GM18507 (cell line): ENCODE results near the gene LRRC63.
A peak's percentile ranks its signal among the peaks of the same experiment; 100 is the strongest.

Experiments
- DNase-seq: peaks from one replicate; pipeline ENCODE4 v3.0.0; 2011; ENCODE audit warnings: low read depth; ENCODE audit not compliant: insufficient read length; ENCODE audit errors: extremely low spot score
- FAIRE-seq: peaks from 2 replicates; lab custom pipeline; 2011; peaks lifted over from hg19 to GRCh38; lab: Jason Lieb, UNC

LRRC63 gene

GRCh38 chr13:46179969-46180763 lies 31.6 kb upstream of the LRRC63 start:
- FAIRE-seq (no peak), DNase-seq (no peak)

GRCh38 chr13:46181377-46181839 lies 30.3 kb upstream of the LRRC63 start:
- no peak for DNase-seq
- FAIRE-seq, result no peak

- peak; percentile 100 for FAIRE-seq
These were observed 29.8 kb upstream of the LRRC63 start, which contains the start of gene LCP1 for GRCh38 chr13:46181840-46182490. TSS of gene LCP1 (minus strand) at chr13:46182177. CDS start at chr13:46159662, 22,515 bp downstream.

GRCh38 chr13:46182491-46182877 lies 29.2 kb upstream of the LRRC63 start:
- no peak for FAIRE-seq

More at GRCh38 chr13:46181840-46182490, 29.8 kb upstream of the LRRC63 start, which contains the start of gene LCP1:
- DNase-seq, result peak; percentile 45

GRCh38 chr13:46183018-46183946 lies 28.4 kb upstream of the LRRC63 start:
- no peak for FAIRE-seq
- DNase-seq, result no peak

More at GRCh38 chr13:46182491-46182877, 29.2 kb upstream of the LRRC63 start:
- DNase-seq, result no peak

DNA sequence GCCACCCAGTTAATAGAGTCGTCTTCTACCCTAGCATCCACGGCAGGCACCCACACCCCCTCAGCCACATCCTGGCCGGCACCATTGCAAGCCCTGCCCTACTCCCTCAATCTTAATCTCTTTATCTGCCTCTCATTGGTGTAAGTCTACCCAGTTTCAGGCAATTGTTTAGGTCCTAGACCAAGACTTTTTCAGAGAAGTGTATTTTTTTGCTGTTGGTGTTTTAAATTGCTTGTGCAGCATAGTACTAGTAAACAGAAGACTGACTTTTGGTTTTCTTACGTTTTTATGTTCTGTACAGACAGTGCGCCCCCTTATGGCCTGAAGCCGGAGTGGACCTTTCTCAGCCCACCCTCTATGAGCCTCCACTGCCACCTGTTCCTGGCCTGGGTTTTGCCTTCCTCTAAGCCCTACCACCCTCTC lies 27.4 kb upstream of the LRRC63 start:
- DNase-seq (no peak), FAIRE-seq (peak; percentile 96)

DNA sequence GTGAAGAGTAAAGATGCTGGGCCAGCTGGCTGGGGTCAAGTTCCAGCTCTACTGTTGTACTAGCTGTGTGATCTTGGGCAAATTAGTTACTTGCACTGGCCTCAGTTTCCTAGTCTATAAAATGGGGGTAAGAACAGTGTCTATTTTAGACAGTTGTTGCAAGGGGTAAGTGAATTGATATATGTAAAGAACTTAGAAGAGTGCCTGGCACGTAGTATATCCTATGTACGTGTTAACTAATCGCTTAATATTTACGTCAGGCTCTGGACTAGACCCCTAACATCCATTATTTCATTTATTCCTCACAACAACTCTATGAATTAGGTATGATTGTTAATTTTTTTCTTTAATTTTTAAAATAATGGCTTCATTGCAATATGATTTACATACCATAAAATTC lies 26.1 kb upstream of the LRRC63 start:
- no peak for DNase-seq
- FAIRE-seq, result no peak

DNA sequence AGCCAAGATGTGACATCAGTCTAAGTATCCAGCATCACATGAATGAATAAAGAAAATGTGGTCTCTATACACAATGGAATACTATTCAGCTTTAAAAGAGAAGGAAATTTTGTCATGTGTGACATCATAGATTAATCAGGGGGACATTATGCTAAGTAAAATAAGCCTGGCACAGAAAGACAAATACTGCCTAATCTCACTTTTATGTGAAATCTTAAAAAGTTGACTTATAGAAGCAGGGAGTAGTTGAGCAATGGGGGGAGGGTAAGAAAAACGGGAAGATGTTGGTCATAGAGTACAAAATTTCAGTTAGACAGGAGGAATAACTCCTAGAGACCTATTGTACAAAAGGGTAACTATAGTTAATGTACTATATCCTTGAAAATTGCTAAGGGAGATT lies 19.3 kb upstream of the LRRC63 start:
- no peak for FAIRE-seq
- no peak for DNase-seq

DNA sequence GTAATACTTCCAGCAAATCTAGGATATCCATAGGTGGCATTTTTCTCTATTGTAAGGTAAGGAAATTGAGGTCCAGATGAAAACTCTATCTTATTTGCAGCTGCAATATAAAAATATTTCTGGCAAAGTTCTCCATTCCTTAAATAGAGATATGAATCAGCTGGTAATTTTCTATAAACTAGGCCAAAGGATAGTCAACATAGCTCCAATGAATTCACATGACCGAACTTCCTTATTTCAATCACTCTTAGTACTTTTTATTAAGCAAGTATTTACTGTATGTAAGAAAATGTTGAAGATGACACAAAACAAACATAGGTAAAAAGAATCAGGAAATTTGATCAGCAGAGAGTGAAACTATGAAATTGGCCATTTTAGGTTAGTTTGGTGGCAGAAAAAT lies 16.7 kb upstream of the LRRC63 start:
- no peak for DNase-seq
- no peak for FAIRE-seq

- DNase-seq (no peak), FAIRE-seq (no peak)
These were observed 14.3 kb upstream of the LRRC63 start for GRCh38 chr13:46197299-46198048.

DNA sequence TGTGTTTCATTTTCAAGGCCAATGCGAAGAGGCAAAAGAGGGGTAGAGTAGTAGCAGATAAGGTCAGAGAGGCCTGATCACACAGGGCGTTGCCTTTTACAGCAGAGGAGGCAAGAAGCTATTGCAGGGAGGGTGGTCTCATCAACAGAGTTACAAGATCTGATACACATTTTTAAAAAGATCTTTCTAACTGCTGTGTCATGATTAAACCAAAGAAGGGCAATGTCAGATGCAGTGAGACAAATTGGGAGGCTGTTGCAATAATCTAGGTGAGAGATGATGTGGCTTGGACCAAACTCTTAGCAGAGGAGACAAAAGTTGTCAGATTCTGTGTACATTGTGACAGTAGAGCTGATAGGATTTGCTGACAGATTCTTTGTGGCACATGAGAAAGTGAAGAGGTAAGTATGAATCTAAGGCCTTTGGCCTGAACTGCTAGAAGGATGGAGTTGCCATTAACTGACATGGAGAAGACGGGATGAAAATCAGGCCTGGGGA lies 13.0 kb upstream of the LRRC63 start:
- DNase-seq, result no peak
- FAIRE-seq, result no peak

- FAIRE-seq, result peak; percentile 42
- DNase-seq, result no peak
These were observed 9.4 kb upstream of the LRRC63 start for GRCh38 chr13:46202188-46202795.

- FAIRE-seq, result no peak
- no peak for DNase-seq
These were observed 8.8 kb upstream of the LRRC63 start for GRCh38 chr13:46202966-46203365.

DNA sequence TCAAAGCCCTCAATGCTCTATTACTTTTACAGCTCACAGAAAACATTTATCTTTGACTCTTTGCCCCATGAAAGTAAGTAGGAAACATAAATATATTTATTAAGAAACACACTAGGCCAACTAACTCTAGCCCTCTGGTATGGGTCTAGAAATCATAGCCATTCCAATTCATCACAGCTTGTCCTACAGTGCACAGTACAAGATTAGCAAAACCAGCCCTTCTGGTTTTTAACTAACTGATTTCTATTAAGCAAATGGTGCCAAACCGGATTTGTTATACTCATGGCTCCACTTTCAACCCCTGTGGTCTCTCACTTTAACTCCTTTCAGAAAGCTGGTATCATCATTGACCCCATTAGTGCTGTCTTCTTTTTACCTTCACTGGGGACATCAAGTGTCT lies 5.6 kb upstream of the LRRC63 start:
- DNase-seq, result no peak
- FAIRE-seq, result no peak

DNA sequence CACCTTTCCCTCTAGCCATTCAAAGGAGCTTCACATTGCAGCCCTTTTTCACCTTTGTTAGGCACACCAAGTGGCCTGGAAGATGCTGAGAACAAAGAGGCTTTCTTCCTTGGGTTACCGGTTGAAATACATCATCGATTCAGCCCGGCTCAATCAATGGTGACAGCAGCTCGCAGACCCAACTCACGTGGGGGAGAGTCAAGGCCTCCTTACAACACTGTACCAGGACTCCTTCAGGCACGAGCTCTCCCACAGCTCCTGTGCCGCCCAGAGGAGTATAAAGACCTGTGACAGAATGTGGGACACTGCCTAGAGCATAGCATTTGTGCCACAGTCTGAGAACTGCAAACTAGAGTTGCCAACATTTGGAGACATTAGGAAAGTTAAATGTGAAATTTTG lies 3.9 kb upstream of the LRRC63 start:
- DNase-seq, result no peak
- no peak for FAIRE-seq

DNA sequence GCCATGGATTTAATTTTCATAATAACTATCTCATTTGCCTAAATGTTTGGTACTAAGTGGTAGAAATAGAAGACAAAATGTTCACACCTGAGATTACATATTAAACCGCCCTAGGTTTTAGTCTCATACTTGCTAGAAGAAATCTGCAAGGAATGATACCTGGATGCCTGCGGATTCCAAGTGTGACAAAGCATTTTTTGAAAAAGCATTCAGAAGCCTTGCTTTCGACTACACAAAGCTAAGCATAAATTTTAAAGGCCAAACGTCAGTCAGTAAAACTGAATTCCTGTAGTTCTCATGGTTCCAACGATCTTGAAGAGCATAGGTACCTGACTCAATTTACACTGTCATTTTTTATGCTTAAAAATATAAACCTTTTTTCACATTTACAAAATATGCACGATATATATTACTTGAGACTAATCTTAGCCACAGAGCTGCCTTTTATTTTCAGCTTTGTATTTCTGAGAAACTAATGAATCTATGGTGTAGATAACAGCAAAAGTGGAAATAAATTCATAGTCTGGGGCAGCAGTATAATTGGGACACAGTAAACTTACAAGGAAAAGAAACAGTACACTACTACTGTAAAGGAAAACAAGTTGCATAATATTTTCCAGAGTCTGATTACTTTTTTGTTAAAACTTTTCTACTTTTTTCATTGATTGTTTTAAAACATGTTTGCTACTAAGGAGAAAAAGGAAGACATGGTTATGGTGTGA lies 1.2 kb upstream of the LRRC63 start:
- FAIRE-seq (no peak), DNase-seq (no peak)

DNA sequence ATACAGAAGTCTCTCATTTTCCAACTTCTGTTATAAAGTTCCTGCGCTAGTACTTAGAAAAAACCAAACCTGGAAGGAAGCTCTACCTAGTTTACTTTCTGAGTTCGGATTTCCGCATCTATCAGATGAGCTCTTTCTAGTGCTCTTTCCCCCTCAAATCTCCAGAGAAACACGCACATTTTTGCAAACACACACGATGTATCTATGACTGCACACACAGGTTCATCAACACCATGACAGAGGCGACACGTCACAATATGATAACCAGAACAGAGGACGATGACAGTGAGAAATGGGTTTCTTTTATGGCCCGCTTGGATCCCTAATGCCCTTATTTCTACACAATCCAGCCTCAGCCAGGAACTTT lies 629 bp upstream of the LRRC63 start:
- FAIRE-seq (peak; percentile 75), DNase-seq (no peak)

DNA sequence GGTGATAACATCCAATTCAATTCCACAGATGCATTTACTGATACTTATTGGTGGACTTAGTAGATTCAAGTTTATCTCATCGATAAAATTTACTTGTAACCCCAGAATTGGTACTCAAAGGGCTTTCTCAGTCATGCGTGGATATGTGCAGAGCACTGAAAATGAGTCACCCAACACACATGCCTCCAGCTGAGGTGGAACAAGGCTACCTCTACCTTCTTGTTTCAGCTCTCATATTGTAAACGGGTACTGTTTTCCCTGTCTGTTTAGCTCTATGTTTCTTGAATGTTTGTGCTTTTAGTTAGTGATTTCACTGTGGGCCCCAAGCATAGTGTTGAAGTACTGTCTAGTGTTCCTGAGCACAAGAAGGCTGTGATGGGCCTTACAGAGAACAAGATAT lies 1.5 kb downstream of the LRRC63 start:
- FAIRE-seq, result no peak
- DNase-seq, result no peak
